22Rv1 (cell line): ENCODE measurements around the gene AOAH.
"Not testable (repeated sequence)": the region's sequence is repeated elsewhere in the genome, so short reads cannot be mapped to it uniquely, and the experiment has no call there.

ENCODE experiments used
- H3K27ac ChIP-seq: fragments of 450-650 bp; 2 replicates; pipeline ENCODE4 v1.5.1; 2017
- ZFX ChIP-seq: fragments of 450-650 bp; IDR thresholded peaks from 2 replicates; pipeline ENCODE4 v1.6.1; 2017; ENCODE audit warnings: antibody characterized with exemption, borderline replicate concordance
- TF ChIP-seq, protein P1 (sequence below): fragments of 450-650 bp; IDR thresholded peaks from 2 replicates; pipeline ENCODE4 v1.5.1; 2017; ENCODE audit warnings: mild to moderate bottlenecking

AOAH gene

DNA sequence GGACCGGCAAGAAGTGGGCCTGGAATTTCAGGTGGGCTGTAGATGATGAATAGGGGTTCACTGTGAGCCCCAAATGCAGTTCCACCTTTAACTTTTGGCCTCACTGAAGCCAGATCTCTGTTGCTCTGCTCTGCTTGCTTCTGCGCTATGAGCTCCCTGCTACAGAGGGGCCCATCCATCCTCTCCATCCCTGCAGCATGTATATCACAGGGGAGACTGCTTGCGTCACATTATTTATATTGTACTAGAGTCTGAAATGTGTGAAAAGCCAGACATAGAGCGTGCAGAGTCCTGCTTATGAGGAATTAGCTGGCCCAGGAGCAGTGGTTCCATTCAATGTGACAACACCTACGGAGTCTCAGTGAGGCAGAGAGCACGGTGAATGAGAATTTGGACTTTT, 69.9 kb downstream of the AOAH start:
- H3K27ac ChIP-seq, result no peak overlapping the region
- TF ChIP-seq, protein P1, sequence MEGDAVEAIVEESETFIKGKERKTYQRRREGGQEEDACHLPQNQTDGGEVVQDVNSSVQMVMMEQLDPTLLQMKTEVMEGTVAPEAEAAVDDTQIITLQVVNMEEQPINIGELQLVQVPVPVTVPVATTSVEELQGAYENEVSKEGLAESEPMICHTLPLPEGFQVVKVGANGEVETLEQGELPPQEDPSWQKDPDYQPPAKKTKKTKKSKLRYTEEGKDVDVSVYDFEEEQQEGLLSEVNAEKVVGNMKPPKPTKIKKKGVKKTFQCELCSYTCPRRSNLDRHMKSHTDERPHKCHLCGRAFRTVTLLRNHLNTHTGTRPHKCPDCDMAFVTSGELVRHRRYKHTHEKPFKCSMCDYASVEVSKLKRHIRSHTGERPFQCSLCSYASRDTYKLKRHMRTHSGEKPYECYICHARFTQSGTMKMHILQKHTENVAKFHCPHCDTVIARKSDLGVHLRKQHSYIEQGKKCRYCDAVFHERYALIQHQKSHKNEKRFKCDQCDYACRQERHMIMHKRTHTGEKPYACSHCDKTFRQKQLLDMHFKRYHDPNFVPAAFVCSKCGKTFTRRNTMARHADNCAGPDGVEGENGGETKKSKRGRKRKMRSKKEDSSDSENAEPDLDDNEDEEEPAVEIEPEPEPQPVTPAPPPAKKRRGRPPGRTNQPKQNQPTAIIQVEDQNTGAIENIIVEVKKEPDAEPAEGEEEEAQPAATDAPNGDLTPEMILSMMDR, result no peak
- TF ChIP-seq ZFX, result no peak

DNA sequence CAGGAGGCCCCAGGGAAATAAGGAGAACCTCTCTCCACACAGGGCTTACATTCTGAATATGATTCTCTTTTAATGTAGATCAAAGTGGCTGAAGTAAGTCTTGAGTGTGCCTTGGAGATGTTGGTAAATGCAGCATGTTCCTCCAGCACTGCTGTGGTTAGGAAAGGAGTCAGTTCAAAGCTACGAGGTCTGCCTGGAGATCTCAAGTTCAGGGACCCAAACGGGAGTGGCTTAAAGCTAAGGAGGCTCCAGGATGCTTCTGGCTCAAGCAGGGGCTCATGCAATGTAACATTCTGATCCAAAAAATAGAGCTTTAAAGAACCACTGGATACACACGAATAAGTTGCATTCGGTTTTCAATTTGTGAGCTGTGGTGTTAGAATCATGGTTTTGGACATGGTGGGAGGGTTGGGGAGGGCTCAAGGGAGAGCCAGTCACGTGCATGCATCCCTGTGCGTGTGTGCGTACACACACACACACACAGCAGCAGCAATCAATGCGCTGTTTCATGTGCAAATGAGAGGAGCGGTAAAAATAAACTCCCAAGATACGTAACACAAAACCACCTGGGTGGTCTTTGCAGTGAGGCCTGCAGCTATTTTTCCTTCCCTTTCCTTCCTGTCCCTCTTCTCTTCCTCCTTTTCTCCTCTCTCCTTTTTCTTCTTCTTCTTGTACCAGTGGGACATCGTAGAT, 70.5 kb downstream of the AOAH start:
- no peak overlapping the region for H3K27ac ChIP-seq
- TF ChIP-seq, protein P1, result no peak
- TF ChIP-seq ZFX, result no peak

DNA sequence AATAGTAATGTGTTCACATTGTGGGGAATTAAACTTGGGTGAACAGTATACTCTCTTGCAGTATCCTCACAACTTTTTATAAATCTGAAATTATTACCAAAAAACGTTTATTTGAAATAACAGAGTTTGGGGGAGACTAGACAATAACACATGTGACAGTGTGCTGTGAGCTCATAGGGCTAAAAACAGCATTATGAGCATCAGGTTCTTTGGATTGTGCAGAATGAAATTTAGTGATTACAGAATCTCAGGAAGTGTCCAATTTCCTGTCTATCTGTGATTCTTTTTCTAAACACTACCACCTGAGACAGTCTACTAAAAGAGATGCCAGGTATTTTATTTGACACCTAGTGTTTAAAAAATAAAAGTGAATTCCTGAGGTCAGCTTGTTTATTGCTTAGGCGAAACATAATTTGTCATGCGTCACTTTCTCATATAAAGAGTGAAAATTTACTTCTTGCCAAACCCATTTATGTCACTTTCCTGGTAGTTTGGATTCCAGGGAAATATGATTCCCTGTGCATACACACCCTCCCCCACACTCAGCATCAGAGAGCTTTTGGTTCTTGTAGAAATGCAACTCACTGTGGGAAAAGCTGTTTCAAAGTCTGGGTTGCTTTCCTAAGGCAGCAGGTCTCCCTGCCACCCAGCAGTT, 71.2 kb downstream of the AOAH start:
- H3K27ac ChIP-seq, result no peak overlapping the region
- TF ChIP-seq ZFX, result no peak
- TF ChIP-seq, protein P1, result no peak

DNA sequence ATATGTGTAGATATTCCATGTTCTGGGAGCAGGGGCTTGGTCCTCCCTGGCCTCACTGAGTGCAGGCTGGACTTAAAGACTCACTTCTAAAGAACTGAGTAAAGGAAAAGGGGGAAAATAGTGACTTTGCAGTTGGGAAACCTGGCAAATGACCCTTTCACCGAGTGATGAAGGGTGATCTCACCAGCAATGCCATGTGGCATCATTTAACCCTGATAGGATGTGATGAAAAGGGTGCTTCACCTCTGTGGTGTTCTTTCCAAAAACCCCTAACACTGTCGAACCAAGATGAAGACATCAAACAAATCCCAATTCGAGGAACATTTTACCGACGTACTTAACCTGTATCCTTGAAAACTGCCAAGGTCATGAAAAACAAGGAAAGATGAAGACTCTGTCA, 71.9 kb downstream of the AOAH start:
- TF ChIP-seq ZFX, result no peak
- TF ChIP-seq, protein P1, result no peak
- H3K27ac ChIP-seq, result no peak overlapping the region

DNA sequence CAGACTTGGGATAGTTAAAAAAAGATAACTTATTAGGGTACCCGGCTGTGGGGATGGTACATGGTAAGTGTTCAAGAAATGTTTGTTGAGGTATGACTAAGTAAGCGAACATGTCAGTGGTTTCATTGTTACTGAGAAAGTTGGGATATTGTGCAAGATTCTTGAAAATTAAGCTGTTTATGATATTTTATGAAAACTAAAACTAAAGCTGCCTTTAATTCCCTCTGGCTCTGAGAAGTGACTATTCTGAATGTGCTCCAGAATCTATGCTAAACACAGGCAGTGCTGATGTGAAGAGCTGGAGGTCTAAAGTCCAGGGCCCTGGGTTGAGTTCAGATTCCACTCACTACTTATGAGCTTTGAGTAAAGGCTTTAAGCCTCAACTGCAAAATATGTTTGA, 72.9 kb downstream of the AOAH start:
- TF ChIP-seq, protein P1, result no peak
- no peak for TF ChIP-seq ZFX
- H3K27ac ChIP-seq, result no peak overlapping the region

DNA sequence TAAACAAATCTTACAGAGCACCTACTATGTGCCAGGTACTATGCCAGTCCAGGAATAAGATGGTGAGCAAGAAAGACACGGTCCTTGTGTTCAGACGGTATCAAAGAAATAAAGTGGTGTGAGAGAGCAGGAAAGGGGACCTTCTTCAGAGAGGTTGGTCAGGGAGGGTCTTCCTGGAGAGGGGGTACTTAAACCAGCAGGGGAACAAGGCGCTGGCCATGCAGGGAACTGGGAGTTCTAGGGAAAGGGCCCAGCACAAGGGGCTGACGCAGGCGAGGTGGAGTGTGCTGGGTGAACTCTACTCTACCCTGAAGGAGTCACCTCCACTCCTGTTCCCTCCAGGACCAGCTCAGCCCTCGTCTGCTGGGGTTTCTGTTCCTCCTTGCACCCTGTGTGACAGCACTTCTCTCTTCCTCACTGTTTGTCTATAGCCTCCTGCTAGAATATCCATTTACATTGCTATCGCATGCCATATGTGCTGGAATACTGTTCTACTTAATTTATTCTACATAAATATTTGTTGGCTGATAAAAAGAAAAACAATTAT, 73.5 kb downstream of the AOAH start:
- TF ChIP-seq, protein P1, result no peak
- no peak for TF ChIP-seq ZFX

DNA sequence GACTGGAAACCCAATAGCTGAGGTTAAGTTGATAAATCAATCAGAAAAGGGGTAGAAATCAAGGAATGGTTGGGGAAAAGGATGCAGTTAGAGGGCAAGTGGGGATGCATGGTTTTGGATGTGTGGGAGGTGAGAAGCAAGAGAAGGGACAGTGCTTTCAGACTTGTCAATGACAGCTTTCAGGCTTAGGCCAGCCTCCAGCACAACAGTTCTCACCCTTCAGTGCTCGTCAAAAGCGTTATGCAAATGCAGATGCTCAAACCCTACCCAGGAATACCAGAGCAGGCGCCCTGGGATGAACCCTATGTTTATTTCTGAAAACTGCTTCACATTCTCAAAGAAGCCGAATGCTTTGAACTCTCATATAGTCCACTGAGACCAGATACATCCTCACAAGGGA, 74.0 kb downstream of the AOAH start:
- TF ChIP-seq, protein P1, result no peak
- TF ChIP-seq ZFX, result no peak
- no peak overlapping the region for H3K27ac ChIP-seq

More for the DNA sequence above, 73.5 kb downstream of the AOAH start:
- no peak overlapping the region for H3K27ac ChIP-seq

DNA sequence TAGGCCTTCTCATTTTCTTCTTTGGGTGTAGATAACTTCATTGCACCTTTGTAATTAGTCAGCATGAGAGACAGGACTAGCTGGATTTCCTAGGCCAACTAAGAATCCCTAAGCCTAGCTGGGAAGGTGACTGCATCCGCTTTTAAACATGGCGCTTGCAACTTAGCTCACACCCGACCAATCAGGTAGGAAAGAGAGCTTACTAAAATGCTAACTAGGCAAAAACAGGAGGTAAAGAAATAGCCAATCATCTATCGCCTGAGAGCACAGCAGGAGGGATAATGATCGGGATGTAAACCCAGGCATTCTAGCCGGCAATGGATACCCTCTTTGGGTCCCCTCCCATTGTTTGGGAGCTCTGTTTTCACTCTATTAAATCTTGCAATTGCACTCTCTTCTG, 75.0 kb downstream of the AOAH start:
- not testable (repeated sequence) for H3K27ac ChIP-seq
